Measurements from ENCODE around the gene ITPR3. TPM values are rescaled to one million over a fixed set of nuclear protein-coding genes. Genes with fewer than 3 reads are reported as not detected.

Gene ITPR3
- total and polyA plus RNA-seq, 2 of the 13 experiments (the other 11 are each of a cell fraction or from before 2014, with no cell fraction given), result 3.8 to 21.4 TPM

DNA sequence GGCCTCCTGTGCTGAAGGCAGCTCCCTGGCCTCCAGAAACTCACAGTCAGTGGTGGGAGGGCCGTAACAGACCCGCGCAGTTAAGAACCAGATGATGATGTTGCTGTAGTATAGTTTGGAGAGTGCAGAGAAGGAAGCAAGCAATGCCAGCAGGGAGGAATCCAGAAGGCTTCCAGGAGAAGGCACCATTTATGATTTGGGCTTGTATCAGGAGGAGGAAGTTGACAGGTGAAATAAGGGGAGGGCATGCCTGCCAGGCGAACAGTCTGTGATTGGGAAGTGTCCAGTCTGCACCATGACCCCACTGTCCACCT is 27.8 kb upstream of the ITPR3 start (continued):
- TF ChIP-seq, protein P1, sequence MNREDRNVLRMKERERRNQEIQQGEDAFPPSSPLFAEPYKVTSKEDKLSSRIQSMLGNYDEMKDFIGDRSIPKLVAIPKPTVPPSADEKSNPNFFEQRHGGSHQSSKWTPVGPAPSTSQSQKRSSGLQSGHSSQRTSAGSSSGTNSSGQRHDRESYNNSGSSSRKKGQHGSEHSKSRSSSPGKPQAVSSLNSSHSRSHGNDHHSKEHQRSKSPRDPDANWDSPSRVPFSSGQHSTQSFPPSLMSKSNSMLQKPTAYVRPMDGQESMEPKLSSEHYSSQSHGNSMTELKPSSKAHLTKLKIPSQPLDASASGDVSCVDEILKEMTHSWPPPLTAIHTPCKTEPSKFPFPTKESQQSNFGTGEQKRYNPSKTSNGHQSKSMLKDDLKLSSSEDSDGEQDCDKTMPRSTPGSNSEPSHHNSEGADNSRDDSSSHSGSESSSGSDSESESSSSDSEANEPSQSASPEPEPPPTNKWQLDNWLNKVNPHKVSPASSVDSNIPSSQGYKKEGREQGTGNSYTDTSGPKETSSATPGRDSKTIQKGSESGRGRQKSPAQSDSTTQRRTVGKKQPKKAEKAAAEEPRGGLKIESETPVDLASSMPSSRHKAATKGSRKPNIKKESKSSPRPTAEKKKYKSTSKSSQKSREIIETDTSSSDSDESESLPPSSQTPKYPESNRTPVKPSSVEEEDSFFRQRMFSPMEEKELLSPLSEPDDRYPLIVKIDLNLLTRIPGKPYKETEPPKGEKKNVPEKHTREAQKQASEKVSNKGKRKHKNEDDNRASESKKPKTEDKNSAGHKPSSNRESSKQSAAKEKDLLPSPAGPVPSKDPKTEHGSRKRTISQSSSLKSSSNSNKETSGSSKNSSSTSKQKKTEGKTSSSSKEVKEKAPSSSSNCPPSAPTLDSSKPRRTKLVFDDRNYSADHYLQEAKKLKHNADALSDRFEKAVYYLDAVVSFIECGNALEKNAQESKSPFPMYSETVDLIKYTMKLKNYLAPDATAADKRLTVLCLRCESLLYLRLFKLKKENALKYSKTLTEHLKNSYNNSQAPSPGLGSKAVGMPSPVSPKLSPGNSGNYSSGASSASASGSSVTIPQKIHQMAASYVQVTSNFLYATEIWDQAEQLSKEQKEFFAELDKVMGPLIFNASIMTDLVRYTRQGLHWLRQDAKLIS (CRISPR knock-in tag; IDR thresholded peaks at IDR 0.05), result no peak
- TF ChIP-seq TEAD3 (CRISPR knock-in tag; optimal IDR thresholded peaks at IDR 0.05; ENCODE audit: borderline replicate concordance) (no peak), HCFC1 (IDR thresholded peaks at IDR 0.05; ENCODE audit: low read depth, low read length) (no peak), ZNF589 (CRISPR knock-in tag; conservative IDR thresholded peaks at IDR 0.05) (no peak), EED (CRISPR knock-in tag; IDR thresholded peaks at IDR 0.05) (no peak), MED1 (CRISPR knock-in tag; IDR thresholded peaks at IDR 0.05) (no peak), ZNF335 (CRISPR knock-in tag; IDR thresholded peaks at IDR 0.05) (no peak)
- TF ChIP-seq, protein P2, sequence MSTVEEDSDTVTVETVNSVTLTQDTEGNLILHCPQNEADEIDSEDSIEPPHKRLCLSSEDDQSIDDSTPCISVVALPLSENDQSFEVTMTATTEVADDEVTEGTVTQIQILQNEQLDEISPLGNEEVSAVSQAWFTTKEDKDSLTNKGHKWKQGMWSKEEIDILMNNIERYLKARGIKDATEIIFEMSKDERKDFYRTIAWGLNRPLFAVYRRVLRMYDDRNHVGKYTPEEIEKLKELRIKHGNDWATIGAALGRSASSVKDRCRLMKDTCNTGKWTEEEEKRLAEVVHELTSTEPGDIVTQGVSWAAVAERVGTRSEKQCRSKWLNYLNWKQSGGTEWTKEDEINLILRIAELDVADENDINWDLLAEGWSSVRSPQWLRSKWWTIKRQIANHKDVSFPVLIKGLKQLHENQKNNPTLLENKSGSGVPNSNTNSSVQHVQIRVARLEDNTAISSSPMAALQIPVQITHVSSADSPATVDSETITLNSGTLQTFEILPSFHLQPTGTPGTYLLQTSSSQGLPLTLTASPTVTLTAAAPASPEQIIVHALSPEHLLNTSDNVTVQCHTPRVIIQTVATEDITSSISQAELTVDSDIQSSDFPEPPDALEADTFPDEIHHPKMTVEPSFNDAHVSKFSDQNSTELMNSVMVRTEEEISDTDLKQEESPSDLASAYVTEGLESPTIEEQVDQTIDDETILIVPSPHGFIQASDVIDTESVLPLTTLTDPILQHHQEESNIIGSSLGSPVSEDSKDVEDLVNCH (CRISPR knock-in tag; IDR thresholded peaks at IDR 0.05), result no peak
- TF ChIP-seq, protein P3, sequence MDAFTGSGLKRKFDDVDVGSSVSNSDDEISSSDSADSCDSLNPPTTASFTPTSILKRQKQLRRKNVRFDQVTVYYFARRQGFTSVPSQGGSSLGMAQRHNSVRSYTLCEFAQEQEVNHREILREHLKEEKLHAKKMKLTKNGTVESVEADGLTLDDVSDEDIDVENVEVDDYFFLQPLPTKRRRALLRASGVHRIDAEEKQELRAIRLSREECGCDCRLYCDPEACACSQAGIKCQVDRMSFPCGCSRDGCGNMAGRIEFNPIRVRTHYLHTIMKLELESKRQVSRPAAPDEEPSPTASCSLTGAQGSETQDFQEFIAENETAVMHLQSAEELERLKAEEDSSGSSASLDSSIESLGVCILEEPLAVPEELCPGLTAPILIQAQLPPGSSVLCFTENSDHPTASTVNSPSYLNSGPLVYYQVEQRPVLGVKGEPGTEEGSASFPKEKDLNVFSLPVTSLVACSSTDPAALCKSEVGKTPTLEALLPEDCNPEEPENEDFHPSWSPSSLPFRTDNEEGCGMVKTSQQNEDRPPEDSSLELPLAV (CRISPR knock-in tag; conservative IDR thresholded peaks at IDR 0.05; ENCODE audit: low read depth), result no peak
- TF ChIP-seq, protein P4, sequence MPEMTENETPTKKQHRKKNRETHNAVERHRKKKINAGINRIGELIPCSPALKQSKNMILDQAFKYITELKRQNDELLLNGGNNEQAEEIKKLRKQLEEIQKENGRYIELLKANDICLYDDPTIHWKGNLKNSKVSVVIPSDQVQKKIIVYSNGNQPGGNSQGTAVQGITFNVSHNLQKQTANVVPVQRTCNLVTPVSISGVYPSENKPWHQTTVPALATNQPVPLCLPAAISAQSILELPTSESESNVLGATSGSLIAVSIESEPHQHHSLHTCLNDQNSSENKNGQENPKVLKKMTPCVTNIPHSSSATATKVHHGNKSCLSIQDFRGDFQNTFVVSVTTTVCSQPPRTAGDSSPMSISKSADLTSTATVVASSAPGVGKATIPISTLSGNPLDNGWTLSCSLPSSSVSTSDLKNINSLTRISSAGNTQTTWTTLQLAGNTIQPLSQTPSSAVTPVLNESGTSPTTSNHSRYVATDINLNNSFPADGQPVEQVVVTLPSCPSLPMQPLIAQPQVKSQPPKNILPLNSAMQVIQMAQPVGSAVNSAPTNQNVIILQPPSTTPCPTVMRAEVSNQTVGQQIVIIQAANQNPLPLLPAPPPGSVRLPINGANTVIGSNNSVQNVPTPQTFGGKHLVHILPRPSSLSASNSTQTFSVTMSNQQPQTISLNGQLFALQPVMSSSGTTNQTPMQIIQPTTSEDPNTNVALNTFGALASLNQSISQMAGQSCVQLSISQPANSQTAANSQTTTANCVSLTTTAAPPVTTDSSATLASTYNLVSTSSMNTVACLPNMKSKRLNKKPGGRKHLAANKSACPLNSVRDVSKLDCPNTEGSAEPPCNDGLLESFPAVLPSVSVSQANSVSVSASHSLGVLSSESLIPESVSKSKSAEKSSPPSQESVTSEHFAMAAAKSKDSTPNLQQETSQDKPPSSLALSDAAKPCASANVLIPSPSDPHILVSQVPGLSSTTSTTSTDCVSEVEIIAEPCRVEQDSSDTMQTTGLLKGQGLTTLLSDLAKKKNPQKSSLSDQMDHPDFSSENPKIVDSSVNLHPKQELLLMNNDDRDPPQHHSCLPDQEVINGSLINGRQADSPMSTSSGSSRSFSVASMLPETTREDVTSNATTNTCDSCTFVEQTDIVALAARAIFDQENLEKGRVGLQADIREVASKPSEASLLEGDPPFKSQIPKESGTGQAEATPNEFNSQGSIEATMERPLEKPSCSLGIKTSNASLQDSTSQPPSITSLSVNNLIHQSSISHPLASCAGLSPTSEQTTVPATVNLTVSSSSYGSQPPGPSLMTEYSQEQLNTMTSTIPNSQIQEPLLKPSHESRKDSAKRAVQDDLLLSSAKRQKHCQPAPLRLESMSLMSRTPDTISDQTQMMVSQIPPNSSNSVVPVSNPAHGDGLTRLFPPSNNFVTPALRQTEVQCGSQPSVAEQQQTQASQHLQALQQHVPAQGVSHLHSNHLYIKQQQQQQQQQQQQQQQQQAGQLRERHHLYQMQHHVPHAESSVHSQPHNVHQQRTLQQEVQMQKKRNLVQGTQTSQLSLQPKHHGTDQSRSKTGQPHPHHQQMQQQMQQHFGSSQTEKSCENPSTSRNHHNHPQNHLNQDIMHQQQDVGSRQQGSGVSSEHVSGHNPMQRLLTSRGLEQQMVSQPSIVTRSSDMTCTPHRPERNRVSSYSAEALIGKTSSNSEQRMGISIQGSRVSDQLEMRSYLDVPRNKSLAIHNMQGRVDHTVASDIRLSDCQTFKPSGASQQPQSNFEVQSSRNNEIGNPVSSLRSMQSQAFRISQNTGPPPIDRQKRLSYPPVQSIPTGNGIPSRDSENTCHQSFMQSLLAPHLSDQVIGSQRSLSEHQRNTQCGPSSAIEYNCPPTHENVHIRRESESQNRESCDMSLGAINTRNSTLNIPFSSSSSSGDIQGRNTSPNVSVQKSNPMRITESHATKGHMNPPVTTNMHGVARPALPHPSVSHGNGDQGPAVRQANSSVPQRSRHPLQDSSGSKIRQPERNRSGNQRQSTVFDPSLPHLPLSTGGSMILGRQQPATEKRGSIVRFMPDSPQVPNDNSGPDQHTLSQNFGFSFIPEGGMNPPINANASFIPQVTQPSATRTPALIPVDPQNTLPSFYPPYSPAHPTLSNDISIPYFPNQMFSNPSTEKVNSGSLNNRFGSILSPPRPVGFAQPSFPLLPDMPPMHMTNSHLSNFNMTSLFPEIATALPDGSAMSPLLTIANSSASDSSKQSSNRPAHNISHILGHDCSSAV (CRISPR knock-in tag; IDR thresholded peaks at IDR 0.05; ENCODE audit: borderline replicate concordance), result no peak

All from HepG2 (cell line).